ENCODE data around the gene PPP4R2.

- TF ChIP-seq CTCF (IDR thresholded peaks at IDR 0.05) (no peak), ZFX (IDR thresholded peaks at IDR 0.05; ENCODE audit: borderline replicate concordance) (no peak)
Measured at GRCh38 chr3:73031573-73032103, 35.0 kb downstream of the PPP4R2 start.

Data from 22Rv1 (cell line).